A549 (cell line): ENCODE measurements around the gene SLC6A2. TPM values are rescaled to one million over a fixed set of nuclear protein-coding genes. Genes with fewer than 3 reads are reported as not detected.

ENCODE experiments used
- ATAC-seq, 2 experiments: fragments of 200-7000 bp in 1 of 2; fragments of >200 bp in 1 of 2; cut with Nextera tagmentation in 1 of 2; cut with Tn5 transposase in 1 of 2; 3 replicates each; pipeline versions ENCODE4 v1.8.0 to v1.9.1; 2018 to 2020; ENCODE audit warnings: mild to moderate bottlenecking in 1 of 2, moderate library complexity in 1 of 2
- CTCF ChIA-PET: fragments of 300-600 bp; sonication (Branson Sonifier 250); formaldehyde crosslinking; extraction: SDS; loops from one replicate; lab custom pipeline; 2021; ENCODE audit warnings: antibody characterized with exemption, inconsistent platforms; lab: Yijun Ruan, JAX
- POLR2A ChIA-PET: fragments of 350-600 bp; formaldehyde crosslinking; extraction: SDS; loops from one replicate; lab custom pipeline; 2021; ENCODE audit warnings: antibody characterized with exemption, inconsistent platforms; lab: Yijun Ruan, JAX
- DNase-seq, 2 experiments: peaks; one replicate each; pipeline versions ENCODE4 v3.0.0 to v3.0.0-alpha.2; 2011 to 2016; ENCODE audit warnings: low read depth in 1 of 2, low spot score in 1 of 2
- FAIRE-seq: peaks from 2 replicates; lab custom pipeline; 2011; peaks lifted over from hg19 to GRCh38; lab: Jason Lieb, UNC
- H3K27ac ChIP-seq, 2 experiments: fragments of >200 bp; sonication (Bioruptor Twin); formaldehyde crosslinking; 3 replicates each; pipeline ENCODE4 v1.5.1; 2016 to 2017
- H3K4me1 ChIP-seq: fragments of >200 bp; sonication (Bioruptor Twin); formaldehyde crosslinking; 3 replicates; pipeline ENCODE4 v1.6.1; 2016
- H3K4me2 ChIP-seq: fragments of >200 bp; sonication (Bioruptor Twin); formaldehyde crosslinking; 3 replicates; pipeline ENCODE4 v1.6.1; 2016
- H3K4me3 ChIP-seq: fragments of >200 bp; sonication (Bioruptor Twin); formaldehyde crosslinking; 3 replicates; pipeline ENCODE4 v1.5.1; 2016
- H3K9me3 ChIP-seq: fragments of >200 bp; sonication (Bioruptor Twin); formaldehyde crosslinking; 3 replicates; pipeline ENCODE4 v1.6.1; 2016
- CHD2 ChIP-seq: fragments of 150-350 bp; IDR thresholded peaks from 2 replicates; pipeline ENCODE4 v1.6.1; 2014; ENCODE audit warnings: low read length; ENCODE audit not compliant: partially characterized antibody
- CTCF ChIP-seq: fragments of >200 bp; sonication (Bioruptor Twin); formaldehyde crosslinking; IDR thresholded peaks from 3 replicates; pipeline ENCODE4 v1.5.1; 2016
- E2F6 ChIP-seq: IDR thresholded peaks from 2 replicates; pipeline ENCODE4 v1.6.1; 2012; ENCODE audit warnings: low read depth, borderline replicate concordance
- EHF ChIP-seq: fragments of 250-450 bp; sonication (Bioruptor Pico); IDR thresholded peaks from 2 replicates; pipeline ENCODE4 v1.5.0; 2020; ENCODE audit warnings: mild to moderate bottlenecking
- ESRRA ChIP-seq: fragments of 150-350 bp; IDR thresholded peaks from 2 replicates; pipeline ENCODE4 v1.6.1; 2014; ENCODE audit warnings: mild to moderate bottlenecking, low read length, borderline replicate concordance
- FOSB ChIP-seq: fragments of 250-450 bp; sonication (Bioruptor Pico); IDR thresholded peaks from 2 replicates; pipeline ENCODE4 v1.5.0; 2020; ENCODE audit warnings: mild to moderate bottlenecking, moderate library complexity
- HDAC2 ChIP-seq: fragments of 200-600 bp; sonication (generic); IDR thresholded peaks from 2 replicates; pipeline ENCODE4 v1.6.1; 2016
- HOXB5 ChIP-seq: fragments of 250-450 bp; sonication (Bioruptor Pico); IDR thresholded peaks from 2 replicates; pipeline ENCODE4 v1.5.0; 2020; ENCODE audit warnings: mild to moderate bottlenecking, moderate library complexity
- JUNB ChIP-seq: fragments of >200 bp; sonication (Bioruptor Twin); formaldehyde crosslinking; IDR thresholded peaks from 2 replicates; pipeline ENCODE4 v1.6.1; 2016
- KDM1A ChIP-seq: fragments of 200-600 bp; sonication (generic); IDR thresholded peaks from 2 replicates; pipeline ENCODE4 v1.6.1; 2016; ENCODE audit warnings: low read depth, mild to moderate bottlenecking
- KDM5A ChIP-seq: fragments of 200-600 bp; sonication (generic); IDR thresholded peaks from 2 replicates; pipeline ENCODE4 v1.6.1; 2016; ENCODE audit warnings: antibody characterized with exemption, mild to moderate bottlenecking
- MAX ChIP-seq: IDR thresholded peaks from 2 replicates; pipeline ENCODE4 v1.6.1; 2012
- MAZ ChIP-seq: fragments of 150-350 bp; IDR thresholded peaks from 2 replicates; pipeline ENCODE4 v1.6.1; 2014; ENCODE audit warnings: antibody characterized with exemption, low read depth, low read length, borderline replicate concordance
- MYC ChIP-seq: IDR thresholded peaks from 2 replicates; pipeline ENCODE4 v1.6.1; 2012; ENCODE audit warnings: mild to moderate bottlenecking, inconsistent platforms, low read length, improper control_type of control experiment, borderline replicate concordance
- NPAS2 ChIP-seq: fragments of 250-450 bp; sonication (Bioruptor Pico); IDR thresholded peaks from 2 replicates; pipeline ENCODE4 v1.8.0; 2022; ENCODE audit warnings: mild to moderate bottlenecking, moderate library complexity, borderline replicate concordance
- PHF8 ChIP-seq: fragments of 200-600 bp; sonication (generic); IDR thresholded peaks from 2 replicates; pipeline ENCODE4 v1.6.1; 2016; ENCODE audit warnings: low read depth, mild to moderate bottlenecking, antibody characterized with exemption, moderate library complexity, borderline replicate concordance
- POLR2A ChIP-seq: IDR thresholded peaks from 2 replicates; pipeline ENCODE4 v1.6.1; 2012; ENCODE audit warnings: mild to moderate bottlenecking, low read length
- POLR2AphosphoS2 ChIP-seq: conservative IDR thresholded peaks from 2 replicates; pipeline ENCODE4 v1.6.1; 2012; ENCODE audit warnings: low read length, improper control_type of control experiment, inconsistent platforms
- RAD21 ChIP-seq, 2 experiments: fragments of >200 bp in 1 of 2; sonication (Bioruptor Twin) in 1 of 2; formaldehyde crosslinking in 1 of 2; IDR thresholded peaks in 1 of 2; conservative IDR thresholded peaks in 1 of 2; 2 replicates in 1 of 2; 3 replicates in 1 of 2; pipeline ENCODE4 v1.6.1; 2012 to 2018; ENCODE audit warnings: inconsistent platforms in 1 of 2
- RFX5 ChIP-seq: fragments of 450-650 bp; IDR thresholded peaks from 2 replicates; pipeline ENCODE4 v1.7.1; 2014; ENCODE audit warnings: antibody characterized with exemption, mild to moderate bottlenecking, moderate library complexity
- SMC3 ChIP-seq: fragments of >200 bp; sonication (Bioruptor Twin); formaldehyde crosslinking; IDR thresholded peaks from 3 replicates; pipeline ENCODE4 v1.6.1; 2018; ENCODE audit warnings: inconsistent platforms
- SREBF2 ChIP-seq: fragments of 450-650 bp; IDR thresholded peaks from 2 replicates; pipeline ENCODE4 v1.6.1; 2014; ENCODE audit warnings: mild to moderate bottlenecking, moderate library complexity
- TP53 ChIP-seq: fragments of 250-450 bp; sonication (Bioruptor Pico); IDR thresholded peaks from 2 replicates; pipeline ENCODE4 v1.5.0; 2021; ENCODE audit warnings: mild to moderate bottlenecking, moderate library complexity
- ZC3H11A ChIP-seq: fragments of 450-650 bp; IDR thresholded peaks from 2 replicates; pipeline ENCODE4 v1.6.1; 2014; ENCODE audit warnings: antibody characterized with exemption, mild to moderate bottlenecking
- WGBS: methylation state at CpG from one replicate; pipeline ENCODE4 v1.1.6; 2017; ENCODE audit errors: missing lambda C conversion rate; 5-methylcytosine and 5-hydroxymethylcytosine counted together
- polyA plus RNA-seq, 4 experiments: library from polyadenylated mRNA; depleted of rRNA in 3 of 4; stranded (reverse); fragments of >200 nt; fragmentation: RNase III in 1 of 4; extraction: RNeasy Plus Mini Kit Qiagen cat#74134 plus additional on column Dnase treatment in 1 of 4; gene quantifications; 2 replicates in 3 of 4; 3 replicates in 1 of 4; pipeline ENCODE4 v1.2.3, GENCODE V29; 2011 to 2017
- TF ChIP-seq, protein P1 (sequence below): fragments of 200-600 bp; sonication (generic); IDR thresholded peaks from 2 replicates; pipeline ENCODE4 v1.6.1; 2016; ENCODE audit warnings: antibody characterized with exemption, mild to moderate bottlenecking, moderate library complexity
- TF ChIP-seq, protein P2 (sequence below): fragments of 250-450 bp; sonication (Bioruptor Pico); IDR thresholded peaks from 2 replicates; pipeline ENCODE4 v1.5.0; 2021; ENCODE audit warnings: mild to moderate bottlenecking, moderate library complexity, borderline replicate concordance

Gene SLC6A2
- polyA plus RNA-seq, 2 of the 4 experiments (the other 2 are of a cell fraction): not detected

DNA sequence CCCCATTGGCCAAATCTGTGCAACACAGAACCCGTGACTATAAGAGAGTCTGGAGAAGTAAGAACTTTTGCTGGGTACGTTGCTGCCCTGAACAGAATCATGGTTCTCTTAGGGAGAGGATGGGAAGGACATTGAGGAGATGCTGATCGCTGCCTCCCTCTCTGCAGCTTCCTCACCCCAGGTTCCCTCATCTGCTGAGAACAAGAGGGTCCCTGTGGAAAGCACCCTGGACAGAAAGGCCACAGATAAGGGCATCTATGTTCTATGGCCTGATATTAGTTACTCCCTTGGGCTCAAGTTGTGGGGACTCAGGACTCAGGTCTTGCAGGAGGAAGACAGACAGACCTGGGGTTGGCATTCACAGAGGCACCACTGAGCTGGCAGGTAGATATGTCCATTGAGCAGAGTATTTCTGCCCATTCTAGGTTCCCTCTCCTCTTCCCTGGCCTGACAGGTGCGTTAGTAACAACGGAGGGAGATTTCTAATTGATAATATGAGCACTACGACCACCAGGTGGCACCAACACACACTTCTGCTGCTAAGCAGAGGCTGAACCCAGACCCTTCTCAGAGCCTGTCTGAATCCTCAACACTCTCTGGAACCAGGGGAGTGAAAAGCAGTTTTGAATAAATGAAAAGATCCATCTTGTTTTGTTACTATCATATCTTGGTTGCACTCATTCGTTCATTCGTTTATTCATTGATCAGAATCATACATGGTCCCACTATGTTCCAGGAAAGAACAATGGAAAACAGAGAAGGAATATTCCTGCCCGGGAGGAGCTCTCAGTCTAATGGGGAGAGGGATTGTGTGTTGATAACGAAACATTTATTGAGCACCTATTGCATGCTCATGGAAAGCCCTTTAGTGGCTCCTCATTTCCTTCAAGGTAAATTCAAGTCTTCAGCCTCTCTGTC lies 56.4 kb downstream of the SLC6A2 start (continued):
- TF ChIP-seq, protein P1, sequence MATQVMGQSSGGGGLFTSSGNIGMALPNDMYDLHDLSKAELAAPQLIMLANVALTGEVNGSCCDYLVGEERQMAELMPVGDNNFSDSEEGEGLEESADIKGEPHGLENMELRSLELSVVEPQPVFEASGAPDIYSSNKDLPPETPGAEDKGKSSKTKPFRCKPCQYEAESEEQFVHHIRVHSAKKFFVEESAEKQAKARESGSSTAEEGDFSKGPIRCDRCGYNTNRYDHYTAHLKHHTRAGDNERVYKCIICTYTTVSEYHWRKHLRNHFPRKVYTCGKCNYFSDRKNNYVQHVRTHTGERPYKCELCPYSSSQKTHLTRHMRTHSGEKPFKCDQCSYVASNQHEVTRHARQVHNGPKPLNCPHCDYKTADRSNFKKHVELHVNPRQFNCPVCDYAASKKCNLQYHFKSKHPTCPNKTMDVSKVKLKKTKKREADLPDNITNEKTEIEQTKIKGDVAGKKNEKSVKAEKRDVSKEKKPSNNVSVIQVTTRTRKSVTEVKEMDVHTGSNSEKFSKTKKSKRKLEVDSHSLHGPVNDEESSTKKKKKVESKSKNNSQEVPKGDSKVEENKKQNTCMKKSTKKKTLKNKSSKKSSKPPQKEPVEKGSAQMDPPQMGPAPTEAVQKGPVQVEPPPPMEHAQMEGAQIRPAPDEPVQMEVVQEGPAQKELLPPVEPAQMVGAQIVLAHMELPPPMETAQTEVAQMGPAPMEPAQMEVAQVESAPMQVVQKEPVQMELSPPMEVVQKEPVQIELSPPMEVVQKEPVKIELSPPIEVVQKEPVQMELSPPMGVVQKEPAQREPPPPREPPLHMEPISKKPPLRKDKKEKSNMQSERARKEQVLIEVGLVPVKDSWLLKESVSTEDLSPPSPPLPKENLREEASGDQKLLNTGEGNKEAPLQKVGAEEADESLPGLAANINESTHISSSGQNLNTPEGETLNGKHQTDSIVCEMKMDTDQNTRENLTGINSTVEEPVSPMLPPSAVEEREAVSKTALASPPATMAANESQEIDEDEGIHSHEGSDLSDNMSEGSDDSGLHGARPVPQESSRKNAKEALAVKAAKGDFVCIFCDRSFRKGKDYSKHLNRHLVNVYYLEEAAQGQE: no peak
- TF ChIP-seq RAD21 (conservative IDR thresholded peaks at IDR 0.05 in 1 of 2, IDR thresholded peaks at IDR 0.05 in 1 of 2) (peak; percentile 75 to 81), FOSB (CRISPR knock-in tag) (no peak), SMC3 (peak; percentile 88), EHF (CRISPR knock-in tag) (no peak), POLR2AphosphoS2 (no peak), CTCF (peak; percentile 79), TP53 (no peak), MYC (no peak), E2F6 (no peak), MAX (no peak), HDAC2 (no peak), PHF8 (no peak), RFX5 (no peak)
- TF ChIP-seq, protein P2, sequence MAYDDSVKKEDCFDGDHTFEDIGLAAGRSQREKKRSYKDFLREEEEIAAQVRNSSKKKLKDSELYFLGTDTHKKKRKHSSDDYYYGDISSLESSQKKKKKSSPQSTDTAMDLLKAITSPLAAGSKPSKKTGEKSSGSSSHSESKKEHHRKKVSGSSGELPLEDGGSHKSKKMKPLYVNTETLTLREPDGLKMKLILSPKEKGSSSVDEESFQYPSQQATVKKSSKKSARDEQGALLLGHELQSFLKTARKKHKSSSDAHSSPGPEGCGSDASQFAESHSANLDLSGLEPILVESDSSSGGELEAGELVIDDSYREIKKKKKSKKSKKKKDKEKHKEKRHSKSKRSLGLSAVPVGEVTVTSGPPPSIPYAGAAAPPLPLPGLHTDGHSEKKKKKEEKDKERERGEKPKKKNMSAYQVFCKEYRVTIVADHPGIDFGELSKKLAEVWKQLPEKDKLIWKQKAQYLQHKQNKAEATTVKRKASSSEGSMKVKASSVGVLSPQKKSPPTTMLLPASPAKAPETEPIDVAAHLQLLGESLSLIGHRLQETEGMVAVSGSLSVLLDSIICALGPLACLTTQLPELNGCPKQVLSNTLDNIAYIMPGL (CRISPR knock-in tag): no peak
- TF ChIP-seq, all 56 proteins: peak for 3

DNA sequence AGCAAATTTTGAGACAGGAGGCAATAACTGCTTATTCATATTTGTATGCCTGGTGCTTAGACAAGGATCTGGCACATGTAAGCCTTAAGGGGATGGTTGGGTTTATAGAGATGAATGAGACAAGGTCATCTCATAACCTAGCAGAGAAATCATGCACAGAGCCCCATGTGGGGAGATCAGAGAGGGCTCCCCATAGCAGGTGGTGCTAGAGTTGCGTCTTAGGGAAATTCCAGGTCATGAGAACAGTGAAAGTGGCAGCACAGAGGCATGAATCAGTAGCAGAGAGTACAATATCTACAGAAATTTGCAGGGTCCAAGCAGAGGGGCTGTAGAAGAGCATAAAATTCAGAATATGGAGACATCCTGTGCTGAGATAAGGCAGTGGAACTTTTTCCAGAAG lies 57.3 kb downstream of the SLC6A2 start:
- ChIA-PET POLR2A (no interaction called here), CTCF (interaction anchor here (0.7 to 26.4 kb wide), 23 partner anchors 9 to 627 kb away, joined by 3 to 554 read pairs (median 4); partner anchors contain the start of gene CES1)
- ATAC-seq (no peak), FAIRE-seq (no peak), DNase-seq (no peak)
- no peak overlapping the region for H3K4me3 ChIP-seq
- no peaks in the 10 kb centered on the region for H3K4me1 ChIP-seq
- 79% methylated on average over 1 of the region's 1 CpG for WGBS
- no peak for TF ChIP-seq JUNB
- no peak for TF ChIP-seq NPAS2 (CRISPR knock-in tag)
- no peak for TF ChIP-seq POLR2A
- TF ChIP-seq, protein P2 (CRISPR knock-in tag): no peak
- no peak for TF ChIP-seq HOXB5 (CRISPR knock-in tag)
- no peak for TF ChIP-seq CHD2
- no peak for TF ChIP-seq MAZ
- no peak for TF ChIP-seq RAD21 (conservative IDR thresholded peaks at IDR 0.05 in 1 of 2, IDR thresholded peaks at IDR 0.05 in 1 of 2)
- no peak for TF ChIP-seq RFX5
- TF ChIP-seq ZC3H11A: no peak
- no peak for TF ChIP-seq KDM1A
- no peak for TF ChIP-seq ESRRA
- TF ChIP-seq SREBF2: no peak
- TF ChIP-seq KDM5A: no peak
- no peaks in the 10 kb centered on the region for H3K9me3 ChIP-seq
- H3K27ac ChIP-seq: no peak overlapping the region
- H3K4me2 ChIP-seq: no peak overlapping the region
